GM03348 (cell line): ENCODE measurements around the gene DEFB129.
"Not testable (repeated sequence)": the region's sequence is repeated elsewhere in the genome, so short reads cannot be mapped to it uniquely, and the experiment has no call there.

ENCODE experiments used
- DNase-seq: peaks from one replicate; pipeline ENCODE4 v3.0.0; 2012; ENCODE audit warnings: low spot score

DEFB129 gene

DNA sequence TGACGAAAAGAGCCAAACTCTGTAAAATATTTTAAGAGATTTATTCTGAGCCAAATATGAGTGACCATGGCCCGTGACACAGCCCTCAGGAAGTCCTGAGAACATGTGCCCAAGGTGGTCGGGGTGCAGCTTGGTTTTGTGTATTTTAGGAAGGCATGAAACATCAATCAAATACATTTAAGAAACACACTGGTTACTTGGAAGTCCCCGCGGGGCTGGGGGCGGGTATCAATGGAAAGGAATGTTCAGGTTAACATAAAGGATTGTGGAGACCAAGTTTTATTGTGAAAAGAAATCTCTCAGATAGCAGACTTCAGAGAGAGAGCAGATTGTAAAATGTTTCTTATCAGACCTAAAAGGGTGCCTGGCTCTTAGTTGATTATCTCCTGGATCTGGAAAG is 26.4 kb downstream of the DEFB129 start:
- DNase-seq: not testable (repeated sequence)

DNA sequence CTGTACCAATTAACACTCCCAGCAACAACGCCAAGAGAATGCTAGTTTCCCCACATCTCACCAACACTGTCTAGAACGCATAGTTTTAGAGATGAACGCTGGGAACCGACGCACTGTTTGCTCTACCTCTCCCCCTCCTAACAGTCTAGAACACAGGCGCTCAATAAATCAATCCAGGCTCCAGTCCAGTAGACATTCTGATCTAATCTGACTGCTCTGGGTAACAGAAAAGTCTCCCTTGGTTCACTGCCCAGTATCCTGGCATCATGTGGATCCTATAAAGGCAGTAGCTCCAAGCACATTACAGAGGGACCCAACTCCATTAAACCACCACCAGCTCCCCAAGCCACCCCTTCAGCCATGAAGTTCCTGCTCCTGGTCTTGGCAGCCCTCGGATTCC is 30.4 kb downstream of the DEFB129 start, which contains the start of gene DEFB132:
TSS of gene DEFB132 (plus strand) at position 306 of the 400 bp plus-strand sequence. CDS start at position 361, 55 bp downstream.
- no peak for DNase-seq

DNA sequence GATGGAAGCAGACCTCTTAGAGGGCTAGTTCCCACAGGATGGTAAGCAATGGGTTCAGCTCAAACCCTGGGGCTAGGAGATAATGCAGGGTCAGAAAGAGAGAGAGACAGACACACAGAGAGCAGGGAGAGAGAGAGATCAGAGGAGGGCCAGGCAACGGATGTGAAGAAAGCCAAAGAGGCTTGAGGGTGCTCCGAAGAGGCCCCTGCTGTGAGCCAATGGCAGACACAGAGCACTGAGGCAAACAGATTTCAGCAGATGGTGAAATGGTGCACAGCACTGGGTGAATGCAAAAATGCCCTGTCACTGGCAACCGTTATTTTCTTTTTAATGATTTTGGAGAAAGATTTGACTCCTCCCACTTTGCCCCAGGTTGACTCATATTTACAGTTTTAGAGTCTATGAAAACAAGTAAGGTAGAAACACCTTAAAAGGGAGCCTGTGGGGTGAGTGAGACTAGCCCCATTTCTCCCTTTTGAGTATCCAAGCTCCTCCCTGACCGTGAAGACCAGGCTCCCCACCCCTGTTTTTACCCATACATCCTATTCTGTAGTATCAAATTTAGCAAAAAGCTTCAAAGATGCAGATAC is 31.3 kb downstream of the DEFB129 start:
- no peak for DNase-seq

DNA sequence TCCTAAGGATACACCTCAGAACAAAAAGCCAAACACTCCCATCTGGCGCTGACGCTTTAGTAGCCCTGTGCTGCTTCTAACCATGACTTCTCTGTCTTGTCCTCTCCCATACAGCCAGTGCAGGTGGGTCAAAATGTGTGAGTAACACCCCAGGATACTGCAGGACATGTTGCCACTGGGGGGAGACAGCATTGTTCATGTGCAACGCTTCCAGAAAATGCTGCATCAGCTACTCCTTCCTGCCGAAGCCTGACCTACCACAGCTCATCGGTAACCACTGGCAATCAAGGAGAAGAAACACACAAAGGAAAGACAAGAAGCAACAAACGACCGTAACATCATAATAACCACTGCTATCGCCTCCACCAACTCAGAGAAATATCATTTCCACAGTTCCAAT is 31.9 kb downstream of the DEFB129 start:
- DNase-seq: peak; percentile 34

DNA sequence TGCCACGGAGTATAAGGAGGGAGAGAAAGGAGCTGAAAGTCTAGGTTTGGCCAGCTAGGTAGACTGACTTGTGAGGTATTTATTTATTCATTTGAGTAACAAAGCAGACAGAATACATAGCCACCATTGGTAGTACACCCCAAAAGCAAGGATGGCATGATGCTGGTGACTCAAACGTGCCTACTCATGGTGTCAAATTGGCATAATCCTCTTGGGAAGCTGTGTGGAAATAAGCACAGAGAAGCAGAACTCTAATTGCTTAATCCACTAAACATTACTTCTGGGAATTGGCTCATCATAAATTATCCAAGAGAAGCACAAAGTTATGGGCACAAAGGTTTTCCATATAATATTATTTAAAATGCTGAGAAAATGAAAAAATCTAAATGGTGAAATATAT is 32.9 kb downstream of the DEFB129 start:
- DNase-seq: no peak

DNA sequence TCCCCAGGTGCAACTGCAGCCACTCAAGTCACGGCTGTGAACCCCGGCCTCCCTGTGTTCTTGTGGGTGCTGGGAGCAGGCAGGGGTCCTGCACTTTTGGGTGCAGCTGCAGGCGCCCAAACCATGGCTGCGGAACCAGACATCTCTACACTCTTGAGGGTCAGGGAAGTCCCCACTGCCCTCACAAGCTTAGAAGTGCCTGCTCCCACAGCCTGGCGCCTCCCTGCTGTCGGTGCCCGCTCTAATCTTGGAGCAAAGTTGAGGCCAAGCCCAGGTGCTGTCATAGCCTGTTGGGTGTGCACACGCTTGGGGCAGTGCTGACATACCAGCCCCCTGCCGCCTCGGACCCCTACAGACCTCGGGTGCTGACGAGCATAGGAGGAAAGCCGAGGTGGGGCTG is 36.6 kb downstream of the DEFB129 start:
- no peak for DNase-seq

DNA sequence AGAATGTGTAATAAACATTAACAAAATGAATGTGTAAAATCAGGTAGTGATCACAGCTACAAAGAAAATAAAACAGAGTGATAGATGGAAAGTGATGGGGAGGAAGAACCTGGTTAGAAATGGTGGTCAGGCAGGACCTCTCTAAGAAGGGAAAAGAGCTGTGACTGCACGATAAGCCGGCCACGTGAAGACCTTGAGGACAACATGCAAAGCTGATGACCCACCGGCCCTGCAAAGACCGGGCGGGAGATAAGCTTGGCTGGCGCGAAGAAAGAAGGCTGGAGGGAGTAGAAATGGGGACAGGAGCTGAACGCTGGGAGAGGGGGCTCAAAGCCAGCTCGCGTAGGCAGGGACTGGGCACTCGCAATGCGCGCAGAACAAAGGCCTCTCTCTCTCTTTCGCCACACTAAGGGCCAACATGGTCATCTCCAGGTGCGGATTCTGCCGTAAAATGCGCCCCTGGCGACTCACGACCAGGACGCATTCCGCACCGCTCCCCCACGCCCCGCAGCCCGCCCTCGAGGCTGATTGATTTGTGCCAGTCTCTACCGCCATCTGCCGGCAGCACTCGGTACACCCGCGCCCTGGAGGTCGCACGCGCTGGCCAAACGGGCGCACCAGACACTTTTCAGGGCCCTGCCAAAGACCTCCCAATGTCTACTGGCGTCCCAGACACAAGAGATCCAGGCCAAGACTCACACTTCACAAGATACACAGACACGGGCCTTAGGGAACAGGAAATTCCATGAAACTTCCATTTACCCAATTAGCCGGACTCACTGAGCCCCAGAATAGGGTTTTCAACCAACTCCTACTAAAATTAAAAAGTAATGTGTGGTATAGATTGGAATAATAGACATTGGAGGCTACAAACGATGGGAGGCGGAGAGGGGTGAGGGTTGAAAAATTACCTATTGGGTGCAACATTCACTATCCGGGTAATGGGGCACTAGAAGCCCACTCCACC is 39.8 kb downstream of the DEFB129 start:
- peak; percentile 93 for DNase-seq

DNA sequence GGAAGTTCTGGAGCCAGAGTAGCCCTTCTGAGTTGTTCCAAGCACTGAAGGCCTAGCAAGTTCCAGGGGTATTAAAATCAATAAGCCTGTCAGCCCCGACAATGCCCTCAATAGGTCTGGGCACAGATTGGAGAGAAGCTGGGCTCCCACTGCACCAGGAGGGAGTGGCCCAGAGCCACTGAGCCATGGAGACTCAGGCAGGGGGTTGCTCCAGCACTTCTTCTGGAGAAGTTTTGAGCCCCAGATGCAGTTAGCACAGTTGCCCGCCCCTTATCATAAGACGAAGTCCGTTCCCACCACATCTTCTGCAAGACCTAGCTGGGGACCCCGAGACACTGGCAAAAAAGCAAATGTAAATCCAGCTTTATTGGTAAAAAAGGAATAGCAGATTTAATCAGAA is 43.5 kb downstream of the DEFB129 start:
- DNase-seq: no peak

DNA sequence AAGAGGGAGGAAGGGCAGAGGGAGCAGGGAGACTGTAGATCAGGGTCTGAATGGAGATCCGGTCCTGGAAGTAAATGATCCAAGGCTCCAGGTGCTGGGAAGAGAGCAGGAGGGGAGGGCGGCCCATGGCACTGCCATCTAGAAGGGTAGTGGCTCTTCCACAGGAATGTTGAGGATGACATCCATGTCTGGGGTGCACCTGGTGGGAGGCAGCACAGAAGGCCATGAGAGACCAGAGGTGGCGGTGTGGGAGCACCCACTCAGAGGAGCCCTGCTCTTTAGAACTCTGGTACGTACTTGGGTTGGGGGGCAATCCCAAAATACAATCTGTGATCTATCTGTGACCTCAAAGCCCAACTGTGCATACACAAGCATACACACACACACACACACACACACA is 44.0 kb downstream of the DEFB129 start:
- DNase-seq: no peak

DNA sequence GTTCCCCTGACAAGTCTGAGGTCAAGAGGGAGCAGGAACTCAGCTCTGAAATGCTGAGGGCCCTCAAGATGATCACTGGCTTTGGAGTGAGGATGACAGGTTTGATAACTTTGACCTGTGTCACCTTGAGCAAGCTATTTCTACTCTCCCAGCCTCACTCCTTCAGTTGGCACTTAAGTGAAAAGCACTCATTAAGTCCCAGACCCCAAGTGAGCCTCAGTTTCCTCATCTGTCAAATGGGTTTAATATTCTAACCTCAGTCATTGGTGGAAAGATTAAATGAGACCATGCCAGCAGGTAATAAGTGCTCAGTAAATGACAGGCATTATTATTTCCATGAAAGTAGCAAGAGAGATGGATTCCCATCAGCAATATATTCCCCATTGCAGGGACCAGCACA is 44.5 kb downstream of the DEFB129 start:
- DNase-seq: no peak

DNA sequence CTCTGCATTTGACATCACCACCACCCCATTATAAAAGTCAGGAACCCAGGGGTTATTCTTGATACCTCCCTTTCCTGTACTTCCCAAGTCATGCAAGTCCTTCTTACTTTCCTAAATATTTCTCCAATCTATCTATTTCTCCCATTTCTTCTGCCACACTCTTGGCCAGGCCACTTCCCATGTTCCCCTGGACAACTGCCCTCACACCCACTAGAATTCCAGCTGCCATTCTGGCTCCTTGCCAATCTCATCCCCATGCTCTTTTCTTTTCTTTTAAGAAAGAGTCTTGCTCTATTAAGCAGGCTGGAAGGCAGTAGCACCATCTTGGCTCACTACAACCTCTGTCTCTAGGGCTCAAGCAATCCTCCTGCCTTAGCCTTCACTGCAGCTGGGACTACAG is 45.7 kb downstream of the DEFB129 start:
- DNase-seq: no peak

DNA sequence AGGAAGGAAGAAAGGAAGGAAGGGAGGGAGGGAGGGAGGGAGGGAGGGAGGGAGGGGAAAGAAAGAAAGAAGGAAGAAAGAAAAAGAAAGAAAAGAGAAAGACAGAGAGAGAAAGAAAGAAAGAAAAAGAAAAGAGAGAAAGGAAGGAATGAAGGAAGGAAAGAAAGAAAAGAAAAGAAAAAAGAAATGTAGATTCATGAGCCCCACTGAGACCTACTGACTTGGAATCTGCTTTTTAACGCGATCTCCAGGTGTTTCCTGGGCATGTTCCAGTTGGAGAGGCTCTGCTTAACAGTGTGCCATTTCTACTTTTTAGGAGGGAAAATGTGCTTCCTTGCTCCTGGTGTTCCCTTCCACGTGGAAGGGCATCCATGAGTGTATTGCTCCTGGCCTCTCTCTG is 46.8 kb downstream of the DEFB129 start:
- DNase-seq: no peak

DNA sequence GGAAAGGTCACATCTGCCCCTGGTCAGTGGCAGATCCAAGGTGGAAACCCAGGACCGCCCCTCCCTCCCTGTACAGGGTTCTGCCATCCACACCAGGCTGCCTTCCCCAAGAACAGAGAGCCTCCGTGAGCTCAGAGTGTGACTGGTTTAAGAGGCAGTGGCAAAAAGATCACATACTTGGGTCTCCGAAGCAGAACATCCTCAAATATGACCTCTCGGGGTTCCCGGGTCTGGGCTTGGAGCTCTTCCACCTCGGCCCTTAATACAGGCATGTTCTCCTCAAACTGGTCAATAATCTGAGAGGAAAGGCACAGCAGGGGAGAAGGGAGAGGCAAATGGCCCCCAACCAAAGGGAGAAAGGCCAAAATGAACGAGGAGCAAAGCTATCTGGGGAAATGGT is 48.7 kb downstream of the DEFB129 start:
- no peak for DNase-seq

DNA sequence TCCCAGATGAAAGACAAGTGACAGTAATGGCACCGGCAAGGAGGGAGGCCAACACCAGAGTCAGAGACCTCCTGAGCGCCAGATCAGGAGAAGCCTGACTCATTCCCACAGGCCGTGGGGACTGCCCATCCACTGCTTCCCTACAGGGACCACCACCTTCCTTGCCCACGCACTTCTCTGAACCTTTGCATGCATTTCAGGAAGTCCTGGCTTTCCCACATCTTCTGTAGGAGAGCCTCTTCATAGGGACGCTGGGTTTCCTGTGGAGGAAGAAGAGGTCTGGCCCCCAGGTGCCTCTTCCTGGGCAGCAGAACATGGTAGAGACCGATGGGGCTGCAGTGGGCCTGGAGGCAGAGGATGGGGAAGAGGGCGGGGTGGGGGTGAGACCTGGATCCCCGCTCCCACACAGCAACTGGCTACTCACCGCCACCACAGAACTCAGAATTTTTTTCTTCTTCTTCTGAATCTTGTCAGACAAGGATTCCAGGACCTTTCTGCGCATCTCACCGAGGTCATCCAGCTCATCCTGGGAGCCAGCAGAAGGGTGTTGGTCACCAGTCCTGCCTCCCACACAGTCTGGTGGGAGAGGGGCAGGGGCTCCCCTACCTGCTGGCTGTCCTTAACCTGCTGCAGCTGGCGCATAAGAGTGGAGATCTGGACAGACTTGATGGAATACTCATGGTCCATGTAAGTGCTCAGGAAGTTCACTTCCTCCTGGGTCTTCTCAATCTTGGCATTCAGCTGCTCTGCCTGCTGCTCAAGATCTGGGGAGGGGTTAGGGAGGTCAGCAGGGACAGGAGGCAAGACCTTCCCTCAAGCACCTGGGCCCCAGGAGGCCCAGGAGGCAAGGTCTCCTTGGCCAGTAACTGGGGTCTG is 49.8 kb downstream of the DEFB129 start:
- no peak for DNase-seq

DNA sequence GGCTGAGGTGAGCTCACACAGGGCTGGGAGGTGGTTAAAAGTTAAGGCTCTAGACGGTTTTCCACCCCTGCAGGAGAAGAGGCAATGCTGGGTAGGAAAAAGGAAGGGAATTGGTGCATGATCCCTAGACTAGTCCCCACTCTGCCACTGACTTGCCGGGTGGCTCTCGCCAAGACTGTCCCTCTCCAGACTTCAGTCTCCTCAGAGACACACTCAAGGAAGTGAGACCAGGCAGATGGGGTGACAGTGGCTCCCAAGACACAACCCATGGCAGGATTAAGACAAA is 50.4 kb downstream of the DEFB129 start:
- DNase-seq: no peak

DNA sequence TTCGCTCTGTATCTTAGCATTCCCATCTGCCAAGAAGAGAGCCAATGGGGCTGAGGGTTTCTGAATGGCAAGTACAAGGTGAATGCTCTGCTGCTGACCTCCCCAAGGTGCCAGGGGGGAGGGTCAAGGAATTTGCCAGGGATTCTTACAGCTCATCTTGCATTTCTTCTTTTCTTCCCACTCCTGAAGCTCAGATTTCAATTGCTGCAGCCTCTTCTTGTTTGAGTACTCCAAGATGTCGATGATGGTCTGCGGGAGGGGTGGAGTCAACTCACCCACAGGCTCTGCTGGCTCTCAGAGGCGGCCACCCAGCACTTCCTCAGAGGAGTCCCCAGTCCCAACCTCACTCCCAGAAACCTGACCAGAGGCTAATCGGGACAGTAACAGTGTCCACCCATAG is 51.1 kb downstream of the DEFB129 start:
- no peak for DNase-seq

DNA sequence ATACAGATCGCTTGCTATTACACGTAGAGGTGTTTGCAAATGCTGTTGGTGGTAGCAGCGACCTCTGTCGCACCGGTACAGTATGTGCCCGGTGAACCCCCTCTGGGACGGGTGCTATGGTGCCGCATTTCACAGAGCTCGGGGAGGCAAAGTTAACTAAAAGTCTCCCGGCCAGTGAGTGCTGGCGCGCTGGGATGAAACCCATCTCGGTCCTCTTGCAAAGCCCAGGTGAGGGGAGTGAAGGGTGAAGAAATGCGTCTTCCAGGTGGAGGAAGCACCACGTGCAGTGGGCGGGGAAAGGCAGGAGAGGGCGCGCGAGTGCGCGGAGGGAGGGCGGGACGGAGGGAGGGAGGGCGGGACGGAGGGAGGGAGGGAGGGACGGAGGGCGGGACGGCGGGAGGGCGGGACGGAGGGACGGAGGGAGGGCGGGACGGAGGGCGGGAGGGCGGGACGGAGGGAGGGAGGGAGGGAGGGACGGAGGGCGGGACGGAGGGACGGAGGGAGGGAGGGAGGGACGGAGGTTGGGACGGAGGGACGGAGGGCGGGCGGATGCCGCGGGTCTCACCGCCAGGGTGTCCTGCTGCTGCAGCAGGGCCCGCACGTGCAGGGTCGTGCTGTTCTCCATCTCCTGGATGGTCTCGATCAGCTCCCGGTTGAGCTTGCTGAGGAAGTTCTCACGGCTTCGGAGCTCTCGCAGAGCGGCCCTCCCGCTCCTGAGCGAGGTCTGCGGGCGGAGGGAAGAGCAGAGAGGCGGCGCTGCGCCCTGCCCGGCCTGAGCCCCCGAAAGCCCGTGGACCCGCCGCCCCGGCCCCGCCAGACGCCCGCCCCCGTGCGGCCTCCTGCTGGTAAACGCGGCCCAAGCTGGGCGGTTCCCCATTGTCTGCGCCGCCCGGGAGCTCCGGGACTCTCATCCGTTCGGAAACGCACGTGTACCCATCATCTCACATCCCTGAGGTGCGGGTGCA is 51.8 kb downstream of the DEFB129 start:
- no peak for DNase-seq
